G401.6 (cell line): ENCODE results near the gene KHDC3L.

Experiments used
- FAIRE-seq: peaks from 2 replicates; lab custom pipeline; 2012; peaks lifted over from hg19 to GRCh38; lab: Jason Lieb, UNC

The KHDC3L gene

GRCh38 chr6:73362358-73362757 is at the start of gene KHDC3L:
Gene KHDC3L, plus strand, starts transcription at chr6:73362658. Its CDS starts 72 bp downstream, at chr6:73362730.
- FAIRE-seq, result no peak

GRCh38 chr6:73314577-73315492 is 47.6 kb upstream of the KHDC3L start:
- FAIRE-seq, result no peak

GRCh38 chr6:73323323-73323722 is 39.1 kb upstream of the KHDC3L start:
- FAIRE-seq, result no peak

DNA sequence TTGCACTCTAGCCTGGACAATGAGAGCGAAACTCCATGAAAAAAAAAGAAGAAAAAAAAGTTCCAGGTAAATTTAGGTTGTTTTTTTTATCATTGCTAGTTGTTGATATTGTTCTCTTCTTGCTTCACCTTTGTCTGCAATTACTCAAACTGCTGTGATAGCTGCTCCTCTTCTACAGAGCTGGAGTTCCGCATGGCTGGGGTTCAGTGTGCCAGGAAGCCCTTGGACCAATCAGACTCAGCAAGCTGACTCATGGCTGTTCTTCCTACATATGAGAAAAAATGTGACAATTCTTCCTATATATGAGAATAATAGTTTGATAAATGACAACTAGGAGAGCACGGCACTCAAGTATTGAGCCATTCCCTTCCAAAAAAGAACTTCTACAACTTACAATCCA is 36.8 kb upstream of the KHDC3L start:
- no peak for FAIRE-seq

- no peak for FAIRE-seq
Measured at GRCh38 chr6:73328790-73329189, 33.7 kb upstream of the KHDC3L start.

DNA sequence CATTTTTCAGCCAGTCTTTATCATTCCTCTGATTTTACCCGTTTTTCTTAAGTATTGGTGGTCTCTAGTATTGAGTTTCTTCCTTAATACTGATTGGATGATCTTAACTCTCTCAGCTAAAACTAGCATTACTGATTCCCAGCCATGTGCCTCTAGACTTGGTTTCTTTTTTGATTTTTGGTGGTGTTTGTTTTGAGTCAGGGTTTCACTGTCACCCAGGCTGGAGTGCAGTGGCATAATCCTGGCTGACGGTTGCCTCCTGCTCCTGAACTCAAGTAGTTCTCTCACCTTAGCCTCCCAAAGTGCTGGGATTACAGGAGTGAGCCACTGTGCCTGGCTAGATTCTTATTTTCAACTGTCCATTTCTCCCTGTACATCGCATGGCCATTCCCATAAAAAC is 33.3 kb upstream of the KHDC3L start:
- no peak for FAIRE-seq

- FAIRE-seq, result no peak
Measured at GRCh38 chr6:73339340-73339739, 23.1 kb upstream of the KHDC3L start.

DNA sequence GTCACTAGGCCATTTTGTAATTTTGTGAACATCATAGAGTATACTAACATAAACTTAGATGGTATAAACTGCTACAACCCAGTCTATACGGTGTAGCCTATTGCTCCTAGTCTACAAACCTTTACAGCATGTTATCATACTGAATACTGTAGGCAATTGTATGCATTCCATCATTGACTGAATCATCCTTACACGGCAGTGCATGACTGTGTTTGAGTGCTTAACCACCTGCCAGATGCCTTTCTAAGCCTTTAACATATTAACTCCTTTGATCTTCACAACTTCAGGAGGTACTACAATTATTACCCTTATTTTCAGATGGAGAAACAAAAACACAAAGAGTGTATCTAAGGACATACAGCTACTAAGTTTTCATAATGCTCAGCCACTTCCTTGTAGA is 22.4 kb upstream of the KHDC3L start:
- FAIRE-seq, result no peak

DNA sequence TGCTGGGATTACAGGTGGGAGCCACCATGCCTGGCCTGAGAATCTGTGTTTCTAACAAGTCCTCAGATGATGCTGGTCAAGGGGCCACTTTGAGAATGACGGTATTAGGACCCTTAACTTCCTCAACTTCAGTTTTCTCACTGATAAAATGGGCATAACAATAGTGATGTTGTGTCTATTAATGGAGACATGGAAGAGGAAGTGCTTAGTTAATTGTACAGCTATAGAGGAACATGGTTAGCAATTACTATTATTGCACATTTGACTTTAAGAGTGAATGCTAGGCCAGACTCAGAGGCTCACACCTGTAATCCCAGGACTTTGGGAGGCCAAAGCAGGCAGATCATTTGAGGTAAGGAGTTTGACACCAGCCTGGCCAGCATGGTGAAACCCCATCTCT is 21.1 kb upstream of the KHDC3L start:
- no peak for FAIRE-seq

GRCh38 chr6:73342174-73342573 is 20.3 kb upstream of the KHDC3L start:
- no peak for FAIRE-seq

DNA sequence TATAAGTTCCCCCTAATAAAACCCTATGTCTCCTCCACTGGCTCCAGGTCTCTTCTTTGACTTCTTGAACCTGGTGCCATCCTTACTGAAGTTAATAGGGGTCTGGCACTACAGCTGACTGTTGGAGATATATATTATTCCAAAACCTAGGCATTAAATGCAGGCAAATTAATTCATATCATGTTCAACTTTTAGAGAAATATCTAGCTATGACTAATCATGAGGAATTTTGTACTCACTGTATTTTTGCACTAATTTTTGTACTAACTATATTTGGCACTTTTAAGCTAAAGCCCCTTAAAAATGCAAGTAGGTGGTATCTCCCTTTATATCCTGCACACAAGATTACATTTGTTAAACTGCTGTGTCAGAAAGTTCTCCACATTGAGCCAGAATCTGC is 19.3 kb upstream of the KHDC3L start:
- FAIRE-seq, result no peak

DNA sequence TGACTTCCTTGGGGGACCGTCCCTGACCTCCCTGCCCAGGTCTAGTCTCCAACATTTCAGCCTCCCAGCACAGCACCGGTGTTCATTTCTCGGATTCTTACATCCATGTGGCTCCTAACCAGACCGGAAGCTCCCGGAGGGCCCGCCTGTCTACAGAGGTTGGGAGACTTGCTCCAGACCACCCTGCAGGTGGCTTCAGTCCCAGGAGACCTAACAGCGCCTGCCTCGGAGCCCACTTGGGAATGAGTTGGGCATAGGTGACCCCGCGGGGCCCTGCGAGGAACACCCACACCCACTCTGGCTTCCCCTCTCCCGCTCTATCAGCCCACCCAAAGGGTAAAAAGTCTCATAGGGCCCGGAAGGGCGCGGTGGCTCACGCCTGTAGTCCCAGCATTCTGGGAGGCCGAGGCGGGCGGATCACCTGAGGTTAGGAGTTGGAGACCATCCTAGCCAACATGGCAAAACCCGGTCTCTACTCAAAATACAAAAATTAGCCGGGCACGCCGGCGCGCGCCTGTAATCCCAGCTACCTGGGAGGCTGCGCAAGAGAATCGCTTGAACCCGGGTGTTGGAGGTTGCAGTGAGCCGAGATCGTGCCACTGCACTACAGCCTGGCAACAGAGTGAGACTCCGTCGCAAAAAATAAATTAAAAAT is 13.8 kb upstream of the KHDC3L start:
- FAIRE-seq, result no peak

- FAIRE-seq, result no peak
Measured at GRCh38 chr6:73349311-73349710, 13.1 kb upstream of the KHDC3L start.

GRCh38 chr6:73353636-73354593 is 8.5 kb upstream of the KHDC3L start, which contains the start of gene DPPA5:
Gene DPPA5, minus strand, starts transcription at chr6:73354276. Its CDS starts 51 bp downstream, at chr6:73354225.
- no peak for FAIRE-seq

DNA sequence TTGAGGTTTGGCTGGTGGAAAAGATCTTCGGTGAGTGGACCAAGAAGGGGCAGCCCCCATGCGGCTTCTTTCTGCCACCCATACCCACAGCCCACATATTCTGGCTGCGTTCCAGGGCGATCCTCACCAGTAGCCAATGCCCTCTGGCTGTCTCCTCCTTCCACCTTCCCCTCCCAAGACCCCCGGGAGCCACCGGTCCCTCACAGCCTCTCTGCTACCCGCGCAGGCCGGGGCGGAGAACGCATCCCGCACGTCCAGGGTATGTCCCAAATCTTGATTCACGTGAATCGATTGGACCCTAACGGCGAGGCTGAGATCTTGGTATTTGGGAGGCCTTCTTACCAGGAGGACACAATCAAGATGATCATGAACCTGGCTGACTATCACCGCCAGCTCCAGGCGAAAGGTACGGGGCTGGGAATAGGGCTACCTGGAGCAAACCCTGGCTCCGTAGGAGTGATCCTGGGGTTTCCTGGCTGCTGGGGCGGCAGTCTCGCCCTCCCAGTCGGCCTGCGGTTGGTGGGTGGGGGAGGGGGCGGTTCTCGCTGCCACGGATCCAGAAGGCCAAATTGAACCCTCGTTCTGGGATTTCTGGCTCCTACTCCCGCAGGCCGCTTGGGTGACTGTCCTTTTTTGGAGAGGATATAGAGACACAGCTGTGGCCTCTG is 545 bp downstream of the KHDC3L start:
- no peak for FAIRE-seq

- no peak for FAIRE-seq
Measured at GRCh38 chr6:73363537-73363875, 1.0 kb downstream of the KHDC3L start.

DNA sequence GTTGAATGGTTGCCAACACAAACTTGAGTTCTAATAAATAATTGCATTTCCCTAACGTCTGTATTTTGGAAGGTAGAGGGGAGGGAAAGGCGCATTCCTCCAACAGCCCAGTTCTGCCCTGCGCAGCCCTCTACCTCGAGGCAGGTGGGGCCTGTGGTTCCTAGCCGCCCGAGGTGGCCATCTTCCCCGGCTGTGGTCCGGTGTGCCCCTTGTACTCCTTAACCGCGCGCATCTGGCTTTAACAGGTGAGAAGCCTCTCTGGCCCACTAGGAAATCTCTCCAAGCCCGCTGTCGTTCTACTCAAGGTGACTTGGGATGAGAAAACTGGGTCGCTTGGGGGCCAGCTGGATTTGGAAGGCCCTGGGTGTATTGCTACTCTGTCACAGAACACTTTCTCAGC is 1.7 kb downstream of the KHDC3L start:
- no peak for FAIRE-seq

DNA sequence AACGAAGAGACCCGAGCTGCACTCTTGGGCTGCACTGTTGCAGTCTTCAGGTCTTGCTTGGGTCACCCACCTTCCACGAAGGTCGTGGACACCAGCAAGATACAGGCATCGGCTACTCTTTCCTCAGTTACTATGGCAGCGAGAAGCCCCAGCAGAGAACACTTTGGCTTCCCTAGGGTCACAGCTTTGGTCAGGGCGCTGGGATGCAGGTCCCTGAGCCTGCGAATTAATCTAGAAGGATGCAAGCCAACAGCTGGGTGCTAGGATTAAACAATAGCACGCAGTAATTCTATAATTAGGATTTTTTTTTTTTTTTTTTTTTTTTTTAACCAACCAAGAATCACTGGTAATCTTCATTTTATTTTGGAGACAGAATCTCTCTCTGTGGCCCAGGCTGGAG is 2.1 kb downstream of the KHDC3L start:
- FAIRE-seq, result no peak

DNA sequence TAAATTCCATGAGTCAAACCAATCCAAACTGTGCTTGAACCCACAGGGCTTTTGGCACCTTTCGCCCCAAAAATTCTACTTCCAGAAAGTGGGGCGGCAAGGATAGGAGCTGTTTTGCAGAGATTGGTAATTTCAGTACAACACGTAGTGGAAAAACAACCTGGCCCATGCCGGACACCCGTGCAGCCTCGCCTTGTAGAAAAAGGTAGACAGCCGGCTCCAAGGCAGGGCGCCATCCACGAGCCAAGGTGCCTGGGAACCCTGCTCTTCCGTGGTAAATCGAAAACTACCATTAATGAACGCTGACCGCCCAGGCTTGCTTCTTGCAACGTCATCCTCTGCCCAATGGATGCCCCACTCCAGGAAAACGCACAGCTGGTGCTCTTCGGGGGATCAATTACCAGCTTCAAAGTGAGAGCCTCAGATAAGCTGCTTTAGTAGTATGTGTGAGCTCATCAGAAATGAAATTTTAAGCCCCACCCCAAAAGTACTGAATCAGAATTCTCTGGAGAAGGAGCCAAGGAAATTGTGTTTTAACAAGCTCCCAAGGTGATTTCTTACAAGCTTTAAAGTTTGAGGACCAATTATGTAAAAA is 5.4 kb downstream of the KHDC3L start:
- FAIRE-seq, result no peak

- FAIRE-seq, result no peak
Measured at GRCh38 chr6:73368675-73369074, 6.2 kb downstream of the KHDC3L start.

- FAIRE-seq, result no peak
Measured at GRCh38 chr6:73369157-73369556, 6.7 kb downstream of the KHDC3L start.

- no peak for FAIRE-seq
Measured at GRCh38 chr6:73369563-73369962, 7.1 kb downstream of the KHDC3L start, which contains the start of gene OOEP. Gene OOEP, minus strand, starts transcription at chr6:73369897. Its CDS starts 105 bp downstream, at chr6:73369792.
